HEK293 (cell line): ENCODE data around the gene KRTAP5-7.

Source experiments
- CTCF ChIA-PET: fragments of 350-600 bp; formaldehyde crosslinking; extraction: SDS; loops from one replicate; lab custom pipeline; 2021; ENCODE audit warnings: antibody characterized with exemption; lab: Yijun Ruan, JAX
- POLR2A ChIA-PET: fragments of 300-600 bp; formaldehyde crosslinking; extraction: SDS; loops from one replicate; lab custom pipeline; 2020; ENCODE audit warnings: antibody characterized with exemption, inconsistent platforms; lab: Yijun Ruan, JAX
- H3K27ac ChIP-seq: fragments of 200-500 bp; sonication (Bioruptor generic); 2 replicates; pipeline ENCODE4 v1.5.1; 2014; ENCODE audit warnings: low read depth, low read length, control low read depth, inconsistent platforms; ENCODE audit errors: extremely low read depth
- H3K36me3 ChIP-seq, 2 experiments: fragments of 200-500 bp in 1 of 2; sonication (Bioruptor generic) in 1 of 2; 1 replicate in 1 of 2; 2 replicates in 1 of 2; pipeline ENCODE4 v1.5.1; 2014 to 2017; ENCODE audit warnings: inconsistent platforms in 2 of 2, low read length in 2 of 2; ENCODE audit not compliant: control insufficient read depth in 2 of 2, insufficient read depth in 1 of 2
- H3K4me1 ChIP-seq: fragments of 200-500 bp; sonication (Bioruptor generic); 2 replicates; pipeline ENCODE4 v1.5.1; 2014; ENCODE audit warnings: mild to moderate bottlenecking, low read length, inconsistent platforms; ENCODE audit not compliant: control insufficient read depth, insufficient read depth
- H3K4me3 ChIP-seq: 2 replicates; pipeline ENCODE4 v1.5.1; 2011; ENCODE audit warnings: low read depth, mild to moderate bottlenecking, control low read depth, low read length, moderate library complexity
- H3K9me3 ChIP-seq: fragments of 200-500 bp; sonication (Bioruptor generic); 2 replicates; pipeline ENCODE4 v1.5.1; 2014; ENCODE audit warnings: low read depth, low read length, inconsistent platforms; ENCODE audit not compliant: control insufficient read depth, insufficient read depth
- KLF8 ChIP-seq: fragments of 450-650 bp; formaldehyde crosslinking; IDR thresholded peaks from 2 replicates; pipeline ENCODE4 v1.5.1; 2016; ENCODE audit warnings: missing biosample characterization, missing genetic modification characterization
- SCRT2 ChIP-seq: fragments of 450-650 bp; formaldehyde crosslinking; IDR thresholded peaks from 2 replicates; pipeline ENCODE4 v1.5.1; 2016; ENCODE audit warnings: missing biosample characterization, missing genetic modification characterization
- SP7 ChIP-seq: fragments of 450-650 bp; formaldehyde crosslinking; IDR thresholded peaks from 2 replicates; pipeline ENCODE4 v1.5.1; 2016; ENCODE audit warnings: missing biosample characterization, missing genetic modification characterization
- YY1 ChIP-seq: fragments of 450-650 bp; formaldehyde crosslinking; IDR thresholded peaks from 2 replicates; pipeline ENCODE4 v1.5.1; 2018; ENCODE audit warnings: missing biosample characterization, missing genetic modification characterization
- ZBTB7A ChIP-seq: fragments of 450-650 bp; formaldehyde crosslinking; IDR thresholded peaks from 2 replicates; pipeline ENCODE4 v1.5.1; 2016; ENCODE audit warnings: low read depth, missing biosample characterization, missing genetic modification characterization
- ZNF133 ChIP-seq: fragments of 450-650 bp; formaldehyde crosslinking; IDR thresholded peaks from 2 replicates; pipeline ENCODE4 v1.5.1; 2016; ENCODE audit warnings: missing biosample characterization, missing genetic modification characterization
- ZNF211 ChIP-seq: fragments of 450-650 bp; formaldehyde crosslinking; IDR thresholded peaks from 2 replicates; pipeline ENCODE4 v1.5.1; 2016; ENCODE audit warnings: low read depth, missing biosample characterization, missing genetic modification characterization
- ZNF335 ChIP-seq: fragments of 450-650 bp; formaldehyde crosslinking; conservative IDR thresholded peaks from 2 replicates; pipeline ENCODE4 v1.5.1; 2016; ENCODE audit warnings: missing biosample characterization, missing genetic modification characterization
- ZNF404 ChIP-seq: fragments of 450-650 bp; formaldehyde crosslinking; IDR thresholded peaks from 2 replicates; pipeline ENCODE4 v1.5.1; 2017; ENCODE audit warnings: missing biosample characterization, missing genetic modification characterization
- ZNF585B ChIP-seq: fragments of 450-650 bp; formaldehyde crosslinking; IDR thresholded peaks from 2 replicates; pipeline ENCODE4 v1.5.1; 2016; ENCODE audit warnings: missing biosample characterization, missing genetic modification characterization
- ZNF623 ChIP-seq: fragments of 450-650 bp; formaldehyde crosslinking; IDR thresholded peaks from 2 replicates; pipeline ENCODE4 v1.5.1; 2016; ENCODE audit warnings: missing biosample characterization, missing genetic modification characterization
- ZNF654 ChIP-seq: fragments of 450-650 bp; formaldehyde crosslinking; IDR thresholded peaks from 2 replicates; pipeline ENCODE4 v1.5.1; 2016; ENCODE audit warnings: low read depth, missing biosample characterization, missing genetic modification characterization
- TF ChIP-seq, protein P1 (sequence below): IDR thresholded peaks from 2 replicates; pipeline ENCODE4 v1.6.1; 2011; ENCODE audit warnings: mild to moderate bottlenecking, low read depth, low read length, borderline replicate concordance
- TF ChIP-seq, protein P2 (sequence below): fragments of 450-650 bp; formaldehyde crosslinking; IDR thresholded peaks from 2 replicates; pipeline ENCODE4 v1.5.1; 2016; ENCODE audit warnings: missing biosample characterization, missing genetic modification characterization

KRTAP5-7 gene

DNA sequence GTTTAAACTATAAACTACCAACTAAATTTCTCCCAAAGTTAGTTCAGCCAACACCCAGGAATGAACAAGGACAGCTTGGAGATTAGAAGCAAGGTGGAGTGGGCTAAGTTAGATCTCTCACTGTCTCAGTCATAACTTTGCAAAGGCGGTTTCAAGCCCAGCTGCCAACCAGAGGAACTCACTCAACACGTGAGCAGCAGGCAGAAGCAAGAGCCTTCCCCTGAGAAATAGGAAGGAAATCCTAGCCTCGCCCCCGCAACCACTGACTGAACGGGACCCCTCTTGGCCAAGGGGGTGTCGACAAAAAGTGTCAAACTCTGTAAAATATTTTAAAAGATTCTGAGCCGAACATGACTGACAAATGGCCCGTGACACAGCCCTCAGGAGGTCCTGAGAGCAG, 16.8 kb downstream of the KRTAP5-7 start:
- H3K27ac ChIP-seq, result no peak overlapping the region
- TF ChIP-seq YY1, result no peak
- TF ChIP-seq ZNF211, result no peak
- no peak for TF ChIP-seq KLF8 (tag by site-specific recombination)
- no peak for TF ChIP-seq ZNF585B (tag by site-specific recombination)
- TF ChIP-seq, protein P1, sequence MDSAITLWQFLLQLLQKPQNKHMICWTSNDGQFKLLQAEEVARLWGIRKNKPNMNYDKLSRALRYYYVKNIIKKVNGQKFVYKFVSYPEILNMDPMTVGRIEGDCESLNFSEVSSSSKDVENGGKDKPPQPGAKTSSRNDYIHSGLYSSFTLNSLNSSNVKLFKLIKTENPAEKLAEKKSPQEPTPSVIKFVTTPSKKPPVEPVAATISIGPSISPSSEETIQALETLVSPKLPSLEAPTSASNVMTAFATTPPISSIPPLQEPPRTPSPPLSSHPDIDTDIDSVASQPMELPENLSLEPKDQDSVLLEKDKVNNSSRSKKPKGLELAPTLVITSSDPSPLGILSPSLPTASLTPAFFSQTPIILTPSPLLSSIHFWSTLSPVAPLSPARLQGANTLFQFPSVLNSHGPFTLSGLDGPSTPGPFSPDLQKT, result no peak
- no peak for TF ChIP-seq ZNF654 (tag by site-specific recombination)
- ChIA-PET CTCF (no interaction called here), POLR2A (no interaction called here)
- H3K9me3 ChIP-seq, result no peaks in the 10 kb centered on the region
- no peaks in the 10 kb centered on the region for H3K4me1 ChIP-seq
- no peaks in the 10 kb centered on the region for H3K36me3 ChIP-seq
- H3K4me3 ChIP-seq, result no peak overlapping the region

DNA sequence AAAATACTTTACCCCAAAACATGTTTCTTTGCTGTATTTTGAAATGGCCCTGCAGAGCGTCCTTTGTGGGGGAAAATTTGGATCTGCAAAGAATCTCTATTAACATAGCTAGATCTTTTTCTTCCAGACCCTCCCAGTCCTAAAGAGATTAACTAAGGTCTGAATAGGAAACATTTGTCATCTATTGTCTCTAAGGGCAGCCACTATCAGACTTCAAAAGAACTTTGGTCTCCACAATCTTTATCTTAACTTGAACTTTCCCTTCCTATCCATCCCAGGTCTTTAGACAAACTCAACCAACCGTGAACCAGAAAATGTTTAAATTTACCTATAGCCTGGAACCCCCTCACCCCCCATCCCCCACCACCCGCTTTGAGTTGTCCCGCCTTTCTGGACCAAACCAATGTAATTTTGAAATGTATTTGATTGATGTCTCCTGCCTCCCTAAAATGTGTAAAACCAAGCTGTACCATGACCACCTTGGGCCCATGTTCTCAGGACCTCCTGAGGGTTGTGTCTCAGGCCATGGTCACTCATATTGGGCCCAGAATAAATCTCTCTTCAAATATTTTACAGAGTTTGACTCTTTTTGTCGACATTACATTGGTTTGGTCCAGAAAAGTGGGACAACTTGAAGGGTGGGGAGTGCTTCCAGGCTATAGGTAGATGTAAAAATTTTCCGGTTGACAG, 17.6 kb downstream of the KRTAP5-7 start:
- CTCF ChIA-PET, result no interaction called here
- TF ChIP-seq ZNF623 (tag by site-specific recombination) (no peak), ZBTB7A (no peak), ZNF133 (tag by site-specific recombination) (no peak)
- TF ChIP-seq, all 188 proteins: peak for 0
- H3K36me3 ChIP-seq, result no peaks in the 10 kb centered on the region
- no peak overlapping the region for H3K27ac ChIP-seq
- no peaks in the 10 kb centered on the region for H3K4me1 ChIP-seq
- no peaks in the 10 kb centered on the region for H3K9me3 ChIP-seq
- no peak overlapping the region for H3K4me3 ChIP-seq
- POLR2A ChIA-PET, result no interaction called here

DNA sequence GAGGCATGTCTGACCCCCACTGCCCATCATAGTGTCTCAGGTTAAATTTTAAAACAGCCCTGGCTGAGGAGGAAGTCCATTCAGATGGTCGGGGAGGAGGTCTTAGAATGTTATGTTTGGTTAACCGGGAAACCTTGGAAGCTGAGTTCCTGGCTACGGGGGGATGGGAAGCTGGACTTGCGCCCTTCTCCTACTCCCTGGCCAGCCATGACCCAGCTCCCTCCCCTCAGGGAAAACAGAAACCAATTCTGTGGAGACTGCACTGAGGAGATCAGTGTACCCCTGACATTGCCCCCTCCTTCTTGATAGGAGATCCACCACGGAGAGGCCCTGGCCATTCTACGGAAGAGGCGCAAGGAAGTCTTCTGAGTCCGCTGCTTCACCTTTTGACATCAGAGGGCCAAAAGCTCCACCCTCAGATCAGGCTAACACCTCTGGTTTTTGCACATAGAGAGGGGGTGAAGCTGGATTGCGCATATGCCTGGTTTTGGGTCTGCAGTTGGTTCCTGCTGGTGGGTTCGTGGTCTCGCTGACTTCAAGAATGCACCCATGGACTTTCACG, 18.4 kb downstream of the KRTAP5-7 start:
- no peaks in the 10 kb centered on the region for H3K9me3 ChIP-seq
- ChIA-PET CTCF (no interaction called here), POLR2A (no interaction called here)

DNA sequence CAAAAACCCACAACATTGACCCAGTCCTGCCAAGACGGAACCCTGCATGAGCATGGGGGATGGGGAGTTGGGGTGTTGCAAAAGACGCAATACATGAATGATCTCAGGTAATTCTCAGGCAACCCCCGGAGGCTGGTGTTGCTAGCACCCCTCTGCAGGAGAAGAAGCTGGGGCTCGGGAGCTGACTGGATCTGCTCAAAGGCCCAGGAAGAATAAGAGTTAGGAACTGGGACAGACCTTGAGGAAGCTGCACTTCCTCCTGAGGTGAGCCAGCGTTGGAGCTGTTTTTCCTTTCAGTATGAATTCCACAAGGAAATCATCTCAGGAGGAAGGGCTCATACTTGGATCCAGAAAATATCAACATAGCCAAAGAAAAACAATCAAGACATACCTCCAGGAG, 21.1 kb downstream of the KRTAP5-7 start, which contains the start of gene KRTAP5-9:
TSS of gene KRTAP5-9 (plus strand) at position 301 of the 400 bp plus-strand sequence. CDS start 238 bp downstream, outside the sequence.
- Histone ChIP-seq H3K9me3 (no peaks in the 10 kb centered on the region), H3K36me3 (no peaks in the 10 kb centered on the region), H3K27ac (no peak within 1 kb of the TSS), H3K4me3 (no peak within 1 kb of the TSS), H3K4me1 (no peaks in the 10 kb centered on the region)
- ChIA-PET CTCF (no interaction called here), POLR2A (no interaction called here)
- TF ChIP-seq SP7 (no peak), ZNF404 (no peak), ZNF335 (tag by site-specific recombination) (no peak)

More for the DNA sequence above, 18.4 kb downstream of the KRTAP5-7 start:
- no peaks in the 10 kb centered on the region for H3K36me3 ChIP-seq
- no peak overlapping the region for H3K27ac ChIP-seq
- no peak for TF ChIP-seq SCRT2 (tag by site-specific recombination)
- TF ChIP-seq, protein P2, sequence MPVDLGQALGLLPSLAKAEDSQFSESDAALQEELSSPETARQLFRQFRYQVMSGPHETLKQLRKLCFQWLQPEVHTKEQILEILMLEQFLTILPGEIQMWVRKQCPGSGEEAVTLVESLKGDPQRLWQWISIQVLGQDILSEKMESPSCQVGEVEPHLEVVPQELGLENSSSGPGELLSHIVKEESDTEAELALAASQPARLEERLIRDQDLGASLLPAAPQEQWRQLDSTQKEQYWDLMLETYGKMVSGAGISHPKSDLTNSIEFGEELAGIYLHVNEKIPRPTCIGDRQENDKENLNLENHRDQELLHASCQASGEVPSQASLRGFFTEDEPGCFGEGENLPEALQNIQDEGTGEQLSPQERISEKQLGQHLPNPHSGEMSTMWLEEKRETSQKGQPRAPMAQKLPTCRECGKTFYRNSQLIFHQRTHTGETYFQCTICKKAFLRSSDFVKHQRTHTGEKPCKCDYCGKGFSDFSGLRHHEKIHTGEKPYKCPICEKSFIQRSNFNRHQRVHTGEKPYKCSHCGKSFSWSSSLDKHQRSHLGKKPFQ, result no peak
- TF ChIP-seq, all 188 proteins: peak for 0
- no peak overlapping the region for H3K4me3 ChIP-seq
- no peaks in the 10 kb centered on the region for H3K4me1 ChIP-seq
